Mucosa of rectum (tissue), 2 donors: ENCODE data around the gene MTM1.

ENCODE experiments used
- H3K27ac ChIP-seq, 2 donors: one replicate each; pipeline ENCODE4 v1.7.0; 2013; ENCODE audit warnings: inconsistent platforms in 2 of 2, low read depth in 2 of 2, low read length in 2 of 2
- H3K27me3 ChIP-seq, 2 donors: one replicate each; pipeline ENCODE4 v1.7.0; 2013; ENCODE audit warnings: low read length in 2 of 2; ENCODE audit not compliant: control insufficient read depth in 2 of 2, insufficient read depth in 2 of 2
- H3K36me3 ChIP-seq, 2 donors: one replicate each; pipeline ENCODE4 v1.7.0; 2013; ENCODE audit warnings: low read length in 2 of 2; ENCODE audit not compliant: control insufficient read depth in 2 of 2, insufficient read depth in 2 of 2
- H3K4me1 ChIP-seq, 2 donors: one replicate each; pipeline ENCODE4 v1.7.0; 2013; ENCODE audit warnings: low read length in 2 of 2, mild to moderate bottlenecking in 1 of 2; ENCODE audit not compliant: control insufficient read depth in 2 of 2, insufficient read depth in 2 of 2
- H3K4me3 ChIP-seq, 2 donors: one replicate each; pipeline ENCODE4 v1.7.0; 2013; ENCODE audit warnings: low read length in 2 of 2
- H3K9ac ChIP-seq, 2 donors: one replicate each; pipeline ENCODE4 v1.7.0; 2013; ENCODE audit warnings: low read length in 2 of 2, low read depth in 1 of 2, mild to moderate bottlenecking in 1 of 2
- H3K9me3 ChIP-seq, 2 donors: one replicate each; pipeline ENCODE4 v1.7.0; 2013; ENCODE audit warnings: low read length in 2 of 2; ENCODE audit not compliant: control insufficient read depth in 2 of 2
- donor health status: healthy.
- donor health status: Normal muscosa, but diverticular disease.

The MTM1 gene

DNA sequence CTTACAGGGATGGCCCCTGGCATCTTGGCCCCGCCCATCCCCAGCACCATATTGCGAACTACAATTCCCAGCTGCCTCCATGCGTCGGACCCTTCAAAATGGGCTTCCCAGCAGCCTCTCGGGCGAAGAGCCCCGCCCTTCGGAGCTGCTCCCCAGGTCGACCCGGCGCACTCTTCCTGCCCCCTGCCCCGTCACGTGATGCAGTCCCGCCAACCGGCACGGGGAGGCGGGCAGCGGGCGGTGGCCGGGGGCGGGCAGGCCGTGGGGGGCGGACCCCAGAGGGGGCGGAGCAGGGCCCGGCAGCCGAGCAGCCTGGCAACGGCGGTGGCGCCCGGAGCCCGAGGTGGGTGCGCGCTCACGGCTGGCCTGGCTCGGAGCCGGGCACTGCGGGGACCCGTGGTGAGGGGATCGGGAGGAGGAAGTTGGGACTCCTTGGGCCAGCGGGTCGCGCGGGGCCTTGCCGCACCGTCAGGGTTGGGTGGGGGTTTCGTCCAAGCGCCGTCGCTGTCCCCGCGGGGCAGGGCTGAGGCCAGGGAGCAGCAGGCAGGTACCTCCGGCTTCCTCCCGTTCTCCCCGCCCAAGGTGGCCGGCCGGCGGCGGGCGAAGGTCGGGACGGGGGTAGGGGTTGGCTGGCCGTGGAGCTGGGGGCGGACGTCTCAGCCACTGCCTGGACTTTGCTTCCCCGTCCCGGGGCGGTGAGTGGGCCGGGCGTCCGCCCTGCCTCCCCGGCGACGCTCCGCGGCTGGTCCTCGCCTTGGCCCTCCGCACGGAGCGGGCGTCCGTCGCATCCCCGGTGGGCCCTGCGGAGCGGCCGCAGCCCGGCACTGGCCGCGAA lies at the start of gene MTM1:
TSS of gene MTM1 (plus strand) at position 302 of the 835 bp plus-strand sequence. CDS start 23,994 bp downstream, outside the sequence.
- Histone ChIP-seq H3K9ac (peak within 1 kb of the TSS; percentile 60 to 87), H3K27ac (peak within 1 kb of the TSS; percentile 87 to 93), H3K4me3 (peak within 1 kb of the TSS; percentile 70 to 71), H3K9me3 (no peaks in the 10 kb centered on the region), H3K36me3 (no peaks in the 10 kb centered on the region), H3K27me3 (no peaks in the 10 kb centered on the region), H3K4me1 (peaks cover 13 to 29% of the 10 kb centered on the region in 2 donors)

DNA sequence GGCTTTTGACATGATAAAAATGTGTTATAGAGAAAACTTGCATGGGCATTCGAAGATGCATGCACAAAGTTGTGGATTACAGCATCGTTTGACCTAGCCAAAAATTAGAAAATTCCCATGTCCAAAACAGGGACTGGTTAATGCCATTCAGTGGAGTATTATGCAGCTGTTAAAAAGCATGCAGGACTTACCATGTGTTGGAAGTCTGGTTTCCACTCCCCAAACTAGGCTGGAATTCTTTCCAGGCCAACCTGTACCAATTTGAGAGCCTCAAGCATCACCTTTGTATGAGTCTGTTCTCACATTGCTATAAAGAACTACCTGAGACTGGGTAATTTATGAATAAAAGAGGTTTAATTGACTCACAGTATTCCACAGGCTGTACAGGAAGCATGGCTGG lies 45.9 kb upstream of the MTM1 start:
- Histone ChIP-seq H3K36me3 (no peaks in the 10 kb centered on the region), H3K4me1 (no peaks in the 10 kb centered on the region), H3K27me3 (no peaks in the 10 kb centered on the region), H3K9me3 (no peaks in the 10 kb centered on the region), H3K9ac (no peak overlapping the region), H3K4me3 (no peak overlapping the region), H3K27ac (no peak overlapping the region)

DNA sequence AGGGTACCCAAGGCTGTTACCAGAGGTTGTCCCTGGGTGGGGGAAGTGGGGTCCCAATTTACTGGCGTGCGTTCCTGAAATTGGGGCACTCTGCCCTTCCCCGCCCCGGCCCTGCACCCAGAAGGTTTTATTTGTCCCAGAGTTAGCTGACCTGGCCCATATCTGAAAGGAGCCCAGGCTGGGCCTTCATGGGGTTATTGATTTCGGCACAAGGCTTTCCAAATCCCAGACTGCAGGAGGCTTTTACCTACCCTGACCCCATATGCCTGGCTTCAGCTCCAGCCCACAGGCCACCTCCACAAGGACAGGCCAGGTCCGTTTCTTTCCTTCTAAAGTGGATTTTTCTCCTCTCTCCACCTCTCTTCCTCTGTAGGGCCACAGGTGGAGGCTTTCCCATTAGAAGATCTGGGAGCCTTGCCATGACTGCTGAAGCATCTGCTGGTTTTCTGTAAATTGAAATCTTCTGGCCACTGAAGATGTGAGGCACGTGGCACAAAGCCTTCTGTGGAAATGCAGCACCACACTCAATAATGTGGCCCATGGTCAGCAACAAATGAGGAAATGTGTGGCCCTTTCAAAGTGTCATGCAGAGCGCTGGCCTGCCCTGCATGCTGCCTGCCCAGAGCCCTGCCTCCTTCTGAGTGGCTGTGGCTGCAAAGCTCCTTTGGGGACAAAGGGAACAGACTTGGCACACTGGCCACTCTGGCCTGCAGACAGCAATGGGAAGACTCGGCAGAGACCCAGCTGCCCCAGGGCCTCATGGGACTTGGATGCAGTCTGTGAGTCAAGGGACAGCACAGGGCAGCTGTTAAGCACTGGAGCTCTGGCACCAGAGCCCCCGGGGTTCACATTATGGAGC lies 43.1 kb upstream of the MTM1 start:
- Histone ChIP-seq H3K36me3 (no peaks in the 10 kb centered on the region), H3K27ac (no peak overlapping the region), H3K4me3 (no peak overlapping the region), H3K9me3 (no peaks in the 10 kb centered on the region), H3K27me3 (no peaks in the 10 kb centered on the region), H3K9ac (no peak overlapping the region), H3K4me1 (no peaks in the 10 kb centered on the region)

DNA sequence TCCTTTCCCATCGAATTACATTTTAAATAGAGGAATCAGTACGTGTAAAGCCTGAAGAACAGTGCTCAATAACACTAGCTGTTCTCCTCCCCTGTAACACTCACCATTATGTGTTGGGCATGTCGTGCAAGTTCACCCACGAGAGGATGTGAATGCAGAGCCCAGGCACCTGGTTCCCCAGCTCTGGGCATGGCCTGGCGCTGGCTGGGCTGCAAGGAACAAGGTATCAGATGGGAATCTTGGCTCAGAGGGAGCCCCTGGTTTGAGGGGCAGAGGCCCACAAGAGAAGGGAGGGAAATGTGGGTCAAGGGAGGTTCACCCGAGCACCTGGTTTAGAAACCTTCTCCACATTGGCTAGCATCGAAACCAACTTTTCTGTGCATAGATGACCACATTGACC lies 41.7 kb upstream of the MTM1 start:
- Histone ChIP-seq H3K9me3 (no peaks in the 10 kb centered on the region), H3K36me3 (no peaks in the 10 kb centered on the region), H3K4me1 (no peaks in the 10 kb centered on the region), H3K4me3 (no peak overlapping the region), H3K27ac (no peak overlapping the region), H3K9ac (no peak overlapping the region), H3K27me3 (no peaks in the 10 kb centered on the region)

DNA sequence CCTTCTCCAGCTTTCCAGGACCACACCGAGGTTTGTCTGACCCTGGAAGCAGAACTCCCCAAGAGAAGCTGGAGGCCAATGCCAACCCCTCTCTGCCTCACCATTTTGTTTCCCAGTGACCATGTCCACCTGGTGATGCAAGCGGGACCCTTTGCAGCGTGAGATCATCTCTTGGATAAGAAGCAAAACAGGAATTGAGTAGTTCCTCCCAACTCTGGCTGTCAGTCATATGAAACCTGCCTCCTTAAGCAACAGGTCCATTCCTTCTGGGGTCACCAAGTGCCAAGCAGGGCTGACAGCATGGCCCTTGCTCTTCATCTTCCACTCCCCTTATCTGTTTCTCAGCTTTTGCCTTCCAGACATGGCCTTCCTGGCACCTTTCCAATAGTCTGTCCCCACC lies 41.3 kb upstream of the MTM1 start:
- no peaks in the 10 kb centered on the region for H3K4me1 ChIP-seq
- no peaks in the 10 kb centered on the region for H3K9me3 ChIP-seq
- H3K27ac ChIP-seq: no peak overlapping the region
- H3K4me3 ChIP-seq: no peak overlapping the region
- no peak overlapping the region for H3K9ac ChIP-seq
- no peaks in the 10 kb centered on the region for H3K36me3 ChIP-seq
- no peaks in the 10 kb centered on the region for H3K27me3 ChIP-seq

DNA sequence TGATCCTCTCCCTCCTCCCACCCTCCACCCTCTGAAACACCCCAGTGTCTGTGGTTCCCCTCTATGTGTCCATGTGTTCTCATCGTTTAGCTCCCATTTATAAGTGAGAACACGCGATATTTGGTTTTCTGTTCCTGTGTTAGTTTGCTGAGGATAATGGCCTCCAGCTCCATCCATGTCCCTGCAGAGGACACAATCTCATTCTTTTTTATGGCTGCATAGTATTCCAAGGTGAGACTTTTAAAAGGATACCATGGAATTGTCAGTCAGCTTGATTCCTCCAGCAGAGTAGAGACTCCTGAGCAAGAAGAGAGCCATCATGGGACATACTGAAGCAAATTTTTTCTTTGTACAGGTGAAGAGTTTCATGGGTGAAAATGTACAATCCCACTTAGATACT lies 38.8 kb upstream of the MTM1 start:
- Histone ChIP-seq H3K9ac (no peak overlapping the region), H3K27ac (no peak overlapping the region), H3K27me3 (no peaks in the 10 kb centered on the region), H3K4me1 (no peaks in the 10 kb centered on the region), H3K36me3 (no peaks in the 10 kb centered on the region), H3K4me3 (no peak overlapping the region), H3K9me3 (no peaks in the 10 kb centered on the region)

DNA sequence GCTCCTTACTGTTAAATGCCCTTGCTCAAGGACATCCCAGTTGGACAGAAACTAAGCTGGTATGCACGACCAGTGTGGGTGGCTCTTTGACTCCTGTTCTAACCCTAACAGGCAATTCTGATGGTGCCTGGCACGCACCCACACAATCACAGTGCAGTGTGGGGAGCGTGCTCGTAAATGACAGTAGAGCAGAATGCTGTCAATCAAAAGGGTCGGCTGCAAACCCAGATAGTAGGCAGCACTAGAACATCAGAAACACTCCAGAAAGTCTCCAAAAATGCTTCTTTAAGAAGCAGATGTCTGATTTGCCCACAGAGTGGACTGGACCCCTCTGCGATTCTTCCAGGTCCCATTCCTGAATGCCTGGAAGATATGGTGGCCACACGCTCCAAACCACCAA lies 37.6 kb upstream of the MTM1 start:
- H3K27ac ChIP-seq: no peak overlapping the region
- H3K9ac ChIP-seq: no peak overlapping the region
- H3K4me3 ChIP-seq: no peak overlapping the region
- no peaks in the 10 kb centered on the region for H3K36me3 ChIP-seq
- no peaks in the 10 kb centered on the region for H3K9me3 ChIP-seq
- no peaks in the 10 kb centered on the region for H3K4me1 ChIP-seq
- no peaks in the 10 kb centered on the region for H3K27me3 ChIP-seq

DNA sequence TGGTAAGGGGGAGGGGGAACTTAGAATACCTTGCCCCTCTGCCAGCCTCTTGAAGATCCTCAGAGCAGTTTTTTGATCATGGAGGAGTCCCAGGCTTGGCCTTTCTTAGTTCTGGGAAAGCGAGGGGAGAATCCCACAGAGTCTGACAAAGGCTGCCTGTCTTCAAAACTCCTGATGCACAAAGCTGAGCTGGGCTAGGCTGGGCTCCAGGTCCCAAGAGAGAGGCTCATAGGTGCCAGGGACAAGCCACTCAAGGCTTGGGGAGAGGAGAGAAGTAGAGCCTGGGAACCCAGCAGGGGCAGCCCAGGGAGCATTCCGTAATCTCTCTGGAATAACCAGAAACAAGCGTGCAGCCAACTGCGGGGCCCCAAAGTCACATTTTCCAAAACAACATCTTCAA lies 37.0 kb upstream of the MTM1 start:
- no peak overlapping the region for H3K27ac ChIP-seq
- H3K36me3 ChIP-seq: no peaks in the 10 kb centered on the region
- H3K9me3 ChIP-seq: peaks cover 0 to 2% of the 10 kb centered on the region in 2 donors
- H3K4me3 ChIP-seq: no peak overlapping the region
- no peaks in the 10 kb centered on the region for H3K4me1 ChIP-seq
- H3K27me3 ChIP-seq: no peaks in the 10 kb centered on the region
- H3K9ac ChIP-seq: no peak overlapping the region

DNA sequence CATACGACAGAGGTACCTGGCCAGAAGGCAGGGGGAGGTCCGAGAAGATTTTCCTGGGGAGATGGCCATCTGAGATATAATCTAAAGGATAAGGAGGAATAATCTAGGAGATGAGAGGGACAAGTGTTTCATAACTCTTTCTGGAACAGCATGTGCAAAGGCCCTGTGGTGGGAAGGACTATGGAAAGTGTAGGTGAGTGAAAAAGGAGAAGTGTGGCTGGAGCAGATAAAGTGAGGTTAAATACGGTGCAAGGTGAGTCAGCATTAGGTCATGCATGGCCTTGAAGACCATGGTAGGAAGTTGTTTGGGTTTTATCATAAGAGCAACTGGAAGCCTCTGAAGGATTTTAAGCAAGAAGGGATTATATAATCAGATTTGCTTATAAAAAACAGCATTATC lies 34.6 kb upstream of the MTM1 start:
- no peaks in the 10 kb centered on the region for H3K36me3 ChIP-seq
- H3K27me3 ChIP-seq: no peaks in the 10 kb centered on the region
- H3K9ac ChIP-seq: no peak overlapping the region
- H3K4me1 ChIP-seq: no peaks in the 10 kb centered on the region
- peaks cover 0 to 4% of the 10 kb centered on the region in 2 donors for H3K9me3 ChIP-seq
- no peak overlapping the region for H3K27ac ChIP-seq
- H3K4me3 ChIP-seq: no peak overlapping the region

DNA sequence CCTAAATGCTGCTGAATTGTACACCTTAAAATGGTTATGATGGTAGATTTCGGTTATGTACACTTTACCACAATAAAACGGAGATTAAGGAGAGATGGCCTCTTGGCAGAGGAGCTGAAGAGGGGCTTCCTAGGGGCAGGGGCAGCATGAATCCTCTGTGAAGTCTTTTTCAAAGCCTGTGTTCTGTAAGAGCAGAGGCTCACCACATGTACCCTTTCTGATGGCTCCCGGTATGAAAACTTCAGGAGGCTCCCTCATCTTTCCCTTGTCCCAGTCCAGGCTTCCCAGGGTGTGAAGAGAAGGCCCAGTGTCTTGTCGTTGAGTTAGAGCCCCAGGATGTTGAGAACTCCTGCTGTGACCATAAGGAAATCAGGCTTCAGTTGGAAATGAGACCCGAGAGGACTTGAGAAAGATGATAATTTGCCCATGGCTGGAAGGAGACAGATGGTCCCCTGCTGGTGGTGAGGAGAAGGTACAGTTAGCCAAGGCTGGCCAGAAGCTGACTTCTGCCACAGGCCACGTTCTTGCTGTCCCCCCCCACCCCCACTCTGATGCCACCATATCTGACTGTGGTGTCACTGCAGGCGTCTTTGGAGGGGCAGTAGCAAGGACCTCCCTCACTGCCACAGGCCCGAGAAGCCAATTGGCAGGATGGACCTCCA lies 31.8 kb upstream of the MTM1 start:
- no peaks in the 10 kb centered on the region for H3K36me3 ChIP-seq
- H3K9me3 ChIP-seq: peaks cover 0 to 4% of the 10 kb centered on the region in 2 donors
- H3K27ac ChIP-seq: no peak overlapping the region
- no peak overlapping the region for H3K4me3 ChIP-seq
- H3K27me3 ChIP-seq: no peaks in the 10 kb centered on the region
- no peaks in the 10 kb centered on the region for H3K4me1 ChIP-seq
- H3K9ac ChIP-seq: no peak overlapping the region
